ENCODE data around the gene IGF1R. TPM values are rescaled to one million over a fixed set of nuclear protein-coding genes. Genes with fewer than 3 reads are reported as not detected.

The IGF1R gene
- total and polyA plus RNA-seq, 4 experiments from 2014 or later: 0.45 to 49.2 (median 25.1) TPM

- Histone ChIP-seq H3K36me3 (ENCODE audit: insufficient read depth, low read length) (no peaks in the 10 kb centered on the region), H3K27ac (ENCODE audit: low read depth, low read length) (no peak overlapping the region), H3K4me3 (ENCODE audit: low read length in 2 of 2) (no peak overlapping the region), H3K4me1 (ENCODE audit: insufficient read depth, low read length) (no peaks in the 10 kb centered on the region), H3K9me3 (ENCODE audit: control insufficient read depth in 1 of 2, low read length in 2 of 2) (no peaks in the 10 kb centered on the region), H3K27me3 (ENCODE audit: insufficient read depth, low read length) (no peaks in the 10 kb centered on the region)
- no peaks in the 10 kb centered on the region for H3K4me1 Mint-ChIP-seq
- ChIA-PET POLR2A (ENCODE audit: partially characterized antibody) (no interaction called here), CTCF (ENCODE audit: partially characterized antibody) (no interaction called here)
- no peaks in the 10 kb centered on the region for H3K36me3 Mint-ChIP-seq
- intact Hi-C loops (cut with micrococcal nuclease): no loop called here
- no peak overlapping the region for H3K4me3 Mint-ChIP-seq
- H3K27me3 Mint-ChIP-seq: peaks cover 2 to 5% of the 10 kb centered on the region in 2 donors
- no peak overlapping the region for H3K27ac Mint-ChIP-seq
- peaks cover 0 to 2% (median 0%) of the 10 kb centered on the region in 8 donors for H3K9me3 Mint-ChIP-seq
- DNase-seq: no peak
Observed at GRCh38 chr15:99006904-99007495, 358.7 kb downstream of the IGF1R start.

GRCh38 chr15:99009741-99010330 is 361.5 kb downstream of the IGF1R start:
- H3K36me3 ChIP-seq (ENCODE audit: insufficient read depth, low read length): no peaks in the 10 kb centered on the region
- H3K36me3 Mint-ChIP-seq: no peaks in the 10 kb centered on the region
- H3K9me3 Mint-ChIP-seq: peaks cover 0 to 2% (median 0%) of the 10 kb centered on the region in 8 donors
- H3K4me3 ChIP-seq (ENCODE audit: low read length in 2 of 2): no peak overlapping the region
- H3K9me3 ChIP-seq (ENCODE audit: control insufficient read depth in 1 of 2, low read length in 2 of 2): no peaks in the 10 kb centered on the region
- no peak overlapping the region for H3K4me3 Mint-ChIP-seq
- H3K27ac ChIP-seq (ENCODE audit: low read depth, low read length): no peak overlapping the region
- intact Hi-C loops (cut with micrococcal nuclease): no loop called here
- peaks cover 6% of the 10 kb centered on the region in 2 donors for H3K27me3 Mint-ChIP-seq
- CTCF ChIA-PET (ENCODE audit: partially characterized antibody): no interaction called here
- H3K4me1 Mint-ChIP-seq: peaks cover 0 to 2% (median under 1%) of the 10 kb centered on the region in 4 donors
- H3K4me1 ChIP-seq (ENCODE audit: insufficient read depth, low read length): no peaks in the 10 kb centered on the region
- DNase-seq: no peak
- POLR2A ChIA-PET (ENCODE audit: partially characterized antibody): no interaction called here
- no peak overlapping the region for H3K27ac Mint-ChIP-seq
- H3K27me3 ChIP-seq (ENCODE audit: insufficient read depth, low read length): no peaks in the 10 kb centered on the region

DNA sequence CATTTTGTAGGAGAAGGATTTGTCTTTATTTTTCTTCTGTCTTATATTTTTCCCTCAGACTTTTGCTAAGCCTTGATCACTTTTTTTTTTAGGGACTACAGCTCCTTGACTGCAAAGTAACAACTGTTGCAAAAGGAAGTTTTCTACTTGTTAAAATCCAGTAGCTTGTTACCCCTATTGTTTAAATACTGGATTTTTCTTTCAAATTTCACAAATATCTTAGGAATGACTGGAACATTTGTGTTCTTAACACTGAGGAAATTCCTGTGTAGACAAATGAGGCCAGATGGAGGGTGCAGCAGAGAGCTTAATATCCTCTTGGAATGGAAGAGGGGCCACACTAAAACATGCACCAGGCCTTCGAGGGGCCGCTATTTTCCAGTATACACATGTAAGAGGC is 362.4 kb downstream of the IGF1R start:
- peaks cover 0 to 2% (median 0%) of the 10 kb centered on the region in 8 donors for H3K9me3 Mint-ChIP-seq
- intact Hi-C loops (cut with micrococcal nuclease): no loop called here
- H3K4me3 ChIP-seq (ENCODE audit: low read length in 2 of 2): no peak overlapping the region

More for the DNA sequence above, 362.4 kb downstream of the IGF1R start:
- Histone ChIP-seq H3K27ac (ENCODE audit: low read depth, low read length) (no peak overlapping the region), H3K27me3 (ENCODE audit: insufficient read depth, low read length) (no peaks in the 10 kb centered on the region), H3K36me3 (ENCODE audit: insufficient read depth, low read length) (no peaks in the 10 kb centered on the region), H3K9me3 (ENCODE audit: control insufficient read depth in 1 of 2, low read length in 2 of 2) (no peaks in the 10 kb centered on the region), H3K4me1 (ENCODE audit: insufficient read depth, low read length) (no peaks in the 10 kb centered on the region)
- ChIA-PET CTCF (ENCODE audit: partially characterized antibody) (no interaction called here), POLR2A (ENCODE audit: partially characterized antibody) (no interaction called here)
- no peak overlapping the region for H3K27ac Mint-ChIP-seq
- peaks cover 6 to 7% of the 10 kb centered on the region in 2 donors for H3K27me3 Mint-ChIP-seq
- no peak overlapping the region for H3K4me3 Mint-ChIP-seq
- H3K36me3 Mint-ChIP-seq: no peaks in the 10 kb centered on the region
- peaks cover 0 to 2% (median 2%) of the 10 kb centered on the region in 4 donors for H3K4me1 Mint-ChIP-seq
- no peak for DNase-seq

Small RNA genes lying within 50 kb of the gene (microRNA-seq; reads per million reads assigned to microRNA genes)
- not detected for gene MIR4714 (ENCODE audit: borderline microRNAs expressed, borderline number of aligned reads, borderline replicate concordance)
